Mammary epithelial cell (primary cell): ENCODE measurements around the gene ORMDL3.
"Not testable (repeated sequence)": the region's sequence is repeated elsewhere in the genome, so short reads cannot be mapped to it uniquely, and the experiment has no call there.

Source experiments
- CTCF ChIP-seq, 2 donors: IDR thresholded peaks in 1 of 2; conservative IDR thresholded peaks in 1 of 2; 2 replicates each; pipeline ENCODE4 v1.5.1; 2011 to 2012; ENCODE audit warnings: inconsistent platforms in 2 of 2, low read length in 2 of 2, mild to moderate bottlenecking in 2 of 2, control low read depth in 1 of 2, low read depth in 1 of 2; ENCODE audit not compliant: insufficient read depth in 1 of 2; ENCODE audit errors: extremely low read depth in 1 of 2
- EZH2 ChIP-seq: IDR thresholded peaks from 2 replicates; pipeline ENCODE4 v1.6.1; 2012; ENCODE audit warnings: low read length, inconsistent platforms, borderline replicate concordance

DNA sequence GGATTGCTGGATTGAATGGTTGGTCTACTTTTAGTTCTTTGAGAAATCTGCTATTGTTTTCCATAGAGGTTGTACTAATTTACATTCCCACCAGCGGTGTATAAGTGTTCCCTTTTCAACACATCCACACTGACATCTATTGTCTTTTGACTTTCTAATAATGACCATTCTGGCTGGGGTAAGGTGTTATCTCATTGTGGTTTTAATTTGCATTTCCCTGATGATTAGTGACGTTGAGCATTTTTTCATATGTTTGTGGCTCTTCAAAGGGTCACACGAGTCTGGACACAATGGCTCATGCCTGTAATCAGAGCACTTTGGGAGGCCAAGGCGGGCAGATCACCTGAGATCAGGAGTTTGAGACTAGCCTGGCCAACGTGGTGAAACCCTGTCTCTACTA, 41.3 kb downstream of the ORMDL3 start:
- TF ChIP-seq CTCF (conservative IDR thresholded peaks at IDR 0.05 in 1 of 2, IDR thresholded peaks at IDR 0.05 in 1 of 2; ENCODE audit: extremely low read depth in 1 of 2, insufficient read depth in 1 of 2, low read depth in 1 of 2, low read length in 2 of 2); EZH2: not testable (repeated sequence)
